Stimulated activated CD4-positive, alpha-beta T cell treated with anti-CD3 and anti-CD28 coated beads, Interleukin-1b, Interleukin-23, amount 100 ng/mL, for 48 hours (primary cell): Measurements from ENCODE around the gene APH1B.
"Not testable (repeated sequence)": the region's sequence is repeated elsewhere in the genome, so short reads cannot be mapped to it uniquely, and the experiment has no call there.

ENCODE experiments used
- DNase-seq: peaks from one replicate; pipeline ENCODE4 v3.0.0-alpha.2; 2020

Gene APH1B

GRCh38 chr15:63277038-63277892, at the start of gene APH1B:
Gene APH1B, plus strand, starts transcription at chr15:63277605. Its CDS starts 19 bp downstream, at chr15:63277624.
- DNase-seq, result peak; percentile 68

GRCh38 chr15:63227689-63228088, 49.7 kb upstream of the APH1B start:
- no peak for DNase-seq

- DNase-seq, result no peak
These were observed 46.2 kb upstream of the APH1B start for GRCh38 chr15:63231206-63231605.

- DNase-seq, result no peak
These were observed 45.7 kb upstream of the APH1B start for GRCh38 chr15:63231706-63232105.

- no peak for DNase-seq
These were observed 45.0 kb upstream of the APH1B start for GRCh38 chr15:63232405-63232804.

GRCh38 chr15:63232943-63233342, 44.5 kb upstream of the APH1B start:
- DNase-seq, result no peak

- DNase-seq, result no peak
These were observed 43.6 kb upstream of the APH1B start for GRCh38 chr15:63233667-63234423.

GRCh38 chr15:63234451-63234870, 42.9 kb upstream of the APH1B start:
- no peak for DNase-seq

- DNase-seq, result no peak
These were observed 41.1 kb upstream of the APH1B start for GRCh38 chr15:63236272-63236671.

GRCh38 chr15:63237086-63237485, 40.3 kb upstream of the APH1B start:
- not testable (repeated sequence) for DNase-seq

- DNase-seq, result no peak
These were observed 39.2 kb upstream of the APH1B start for GRCh38 chr15:63238171-63238570.

- DNase-seq, result peak; percentile 51
These were observed 38.6 kb upstream of the APH1B start for GRCh38 chr15:63238796-63239195.

GRCh38 chr15:63240109-63240508, 37.3 kb upstream of the APH1B start:
- no peak for DNase-seq

- no peak for DNase-seq
These were observed 36.1 kb upstream of the APH1B start for GRCh38 chr15:63241316-63241715.

GRCh38 chr15:63243101-63243500, 34.3 kb upstream of the APH1B start:
- no peak for DNase-seq

GRCh38 chr15:63243776-63244175, 33.6 kb upstream of the APH1B start:
- DNase-seq, result no peak

GRCh38 chr15:63244399-63244798, 33.0 kb upstream of the APH1B start:
- DNase-seq, result no peak

GRCh38 chr15:63244976-63245645, 32.3 kb upstream of the APH1B start:
- no peak for DNase-seq

- DNase-seq, result no peak
These were observed 30.5 kb upstream of the APH1B start for GRCh38 chr15:63246691-63247469.

- DNase-seq, result no peak
These were observed 27.0 kb upstream of the APH1B start for GRCh38 chr15:63250312-63250965.

- no peak for DNase-seq
These were observed 25.7 kb upstream of the APH1B start for GRCh38 chr15:63251701-63252100.

- DNase-seq, result no peak
These were observed 25.1 kb upstream of the APH1B start for GRCh38 chr15:63252292-63252691.
